CD8-positive, alpha-beta memory T cell (primary cell): ENCODE data around the gene BCL3. TPM values are rescaled to one million over a fixed set of nuclear protein-coding genes. Genes with fewer than 3 reads are reported as not detected.
"Not testable (repeated sequence)": the region's sequence is repeated elsewhere in the genome, so short reads cannot be mapped to it uniquely, and the experiment has no call there.

Source experiments
- CTCF ChIA-PET: fragments of 350-600 bp; sonication (Branson Sonifier 250); formaldehyde crosslinking; loops from one replicate; lab custom pipeline; 2021; ENCODE audit warnings: antibody characterized with exemption; lab: Charles Lee
- POLR2A ChIA-PET: fragments of 350-600 bp; sonication (Branson Sonifier 250); formaldehyde crosslinking; loops from one replicate; lab custom pipeline; 2021; ENCODE audit warnings: antibody characterized with exemption; lab: Charles Lee
- DNase-seq, 5 donors: peaks; one replicate each; pipeline versions ENCODE4 v3.0.0 to v3.0.0-alpha.2; 2020 to 2022; ENCODE audit warnings: mixed read lengths in 1 of 5
- H3K27ac ChIP-seq: one replicate; pipeline ENCODE4 v1.7.0; 2013; ENCODE audit warnings: low read depth, mild to moderate bottlenecking, low read length, moderate library complexity
- H3K27me3 ChIP-seq: 2 replicates; pipeline ENCODE4 v1.7.0; 2013; ENCODE audit warnings: low read length, mild to moderate bottlenecking; ENCODE audit not compliant: insufficient read depth, poor library complexity, severe bottlenecking
- H3K36me3 ChIP-seq: 2 replicates; pipeline ENCODE4 v1.7.0; 2013; ENCODE audit warnings: mild to moderate bottlenecking, low read length, moderate library complexity; ENCODE audit not compliant: insufficient read depth
- H3K4me1 ChIP-seq: 2 replicates; pipeline ENCODE4 v1.7.0; 2013; ENCODE audit warnings: mild to moderate bottlenecking, low read length, moderate library complexity; ENCODE audit not compliant: insufficient read depth
- H3K4me3 ChIP-seq: 2 replicates; pipeline ENCODE4 v1.7.0; 2013; ENCODE audit warnings: mild to moderate bottlenecking, low read length
- H3K9me3 ChIP-seq: 2 replicates; pipeline ENCODE4 v1.7.0; 2013; ENCODE audit warnings: mild to moderate bottlenecking, low read length
- H3K27ac Mint-ChIP-seq, 8 donors: one replicate each; pipeline ENCODE4 v1.8.0; 2020 to 2021; ENCODE audit warnings: mixed read lengths in 8 of 8, mild to moderate bottlenecking in 6 of 8, inconsistent platforms in 3 of 8, moderate library complexity in 3 of 8
- H3K27me3 Mint-ChIP-seq, 2 donors: one replicate each; pipeline ENCODE4 v1.8.0; 2020 to 2021; ENCODE audit warnings: mixed read lengths in 2 of 2, mild to moderate bottlenecking in 1 of 2, moderate library complexity in 1 of 2
- H3K36me3 Mint-ChIP-seq, 3 donors: one replicate each; pipeline ENCODE4 v1.8.0; 2020 to 2021; ENCODE audit warnings: mixed read lengths in 3 of 3, inconsistent platforms in 1 of 3, mild to moderate bottlenecking in 1 of 3
- H3K4me1 Mint-ChIP-seq, 3 donors: one replicate each; pipeline ENCODE4 v1.8.0; 2020 to 2021; ENCODE audit warnings: mixed read lengths in 3 of 3, inconsistent platforms in 1 of 3, mild to moderate bottlenecking in 1 of 3
- H3K4me3 Mint-ChIP-seq, 7 donors: one replicate each; pipeline ENCODE4 v1.8.0; 2020 to 2021; ENCODE audit warnings: mixed read lengths in 7 of 7, mild to moderate bottlenecking in 6 of 7, moderate library complexity in 4 of 7, inconsistent platforms in 2 of 7
- H3K9me3 Mint-ChIP-seq, 5 donors: one replicate each; pipeline ENCODE4 v1.8.0; 2020 to 2022; ENCODE audit warnings: mixed read lengths in 5 of 5, mild to moderate bottlenecking in 3 of 5, moderate library complexity in 2 of 5, inconsistent platforms in 1 of 5
- polyA plus RNA-seq: library from polyadenylated mRNA; unstranded; fragments of 300-500 nt; fragmentation: Illumina TruSeq; gene quantifications from one replicate; pipeline ENCODE4 v1.2.3, GENCODE V29; 2021
- total RNA-seq, 2 experiments: library from RNA; stranded (reverse); gene quantifications; one replicate each; pipeline ENCODE4 v1.2.3, GENCODE V29; 2021

The BCL3 gene
- total and polyA plus RNA-seq, 3 experiments from 2014 or later, result 9.8 to 33.9 (median 30.5) TPM

GRCh38 chr19:44717603-44718002 is 30.9 kb upstream of the BCL3 start:
- H3K4me1 ChIP-seq, result peaks cover 5% of the 10 kb centered on the region
- no peak overlapping the region for H3K27ac ChIP-seq
- peaks cover 0 to 12% (median 6%) of the 10 kb centered on the region in 5 donors for H3K9me3 Mint-ChIP-seq
- CTCF ChIA-PET, result interaction anchor here (1.2 to 1.7 kb wide), 2 partner anchors 28 to 53 kb away, joined by 3 to 8 read pairs; no protein-coding TSS in a partner anchor
- no peak overlapping the region for H3K4me3 ChIP-seq
- no peak overlapping the region for H3K27ac Mint-ChIP-seq
- peaks cover 0 to 5% (median 0%) of the 10 kb centered on the region in 3 donors for H3K36me3 Mint-ChIP-seq
- no peaks in the 10 kb centered on the region for H3K9me3 ChIP-seq
- H3K4me3 Mint-ChIP-seq, result no peak overlapping the region
- peaks cover 0 to 4% of the 10 kb centered on the region in 2 donors for H3K27me3 Mint-ChIP-seq
- no peaks in the 10 kb centered on the region for H3K36me3 ChIP-seq
- no peaks in the 10 kb centered on the region for H3K27me3 ChIP-seq
- POLR2A ChIA-PET, result no interaction called here
- no peak for DNase-seq
- peaks cover 2 to 10% (median 5%) of the 10 kb centered on the region in 3 donors for H3K4me1 Mint-ChIP-seq

DNA sequence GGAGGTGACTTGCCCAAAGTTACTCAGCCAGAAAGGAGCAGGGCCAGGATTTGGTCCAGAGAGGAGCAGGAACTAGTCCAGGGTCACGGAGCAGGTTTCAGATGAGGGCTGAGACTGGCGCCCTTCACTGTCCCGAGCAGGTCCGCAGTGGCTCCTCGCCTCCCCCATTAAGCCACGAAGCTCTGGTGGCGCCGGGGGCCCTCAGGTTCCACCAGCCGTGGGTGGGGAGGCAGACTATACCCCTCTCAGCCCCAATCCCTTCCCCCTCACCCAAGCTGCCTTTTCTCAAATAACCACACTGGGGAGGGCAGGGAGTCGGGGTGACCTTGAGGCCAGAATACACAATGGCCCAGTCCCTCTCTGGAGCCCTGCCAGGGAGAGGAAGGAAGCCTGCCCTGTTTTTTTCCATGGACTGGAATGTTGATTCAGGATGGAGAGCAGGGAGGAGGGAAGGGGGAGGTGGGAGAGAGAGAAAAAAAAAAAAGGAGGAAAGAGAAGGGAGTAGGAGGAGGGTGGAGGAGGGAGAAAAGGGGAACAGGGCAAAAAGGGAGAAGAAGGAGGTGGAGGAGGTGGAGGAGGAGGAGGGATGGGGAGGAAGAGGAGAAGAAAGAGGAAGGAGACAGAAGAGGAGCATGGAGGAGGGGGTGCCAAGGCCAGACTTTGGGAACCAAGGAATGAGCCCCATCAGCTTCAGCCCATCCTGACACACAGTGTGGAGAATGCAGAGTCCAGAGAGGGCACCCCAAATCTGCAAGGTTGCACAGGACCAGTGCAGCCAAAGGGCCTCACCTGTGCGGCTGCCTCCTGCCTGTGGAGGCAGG is 29.9 kb upstream of the BCL3 start:
- POLR2A ChIA-PET, result no interaction called here
- no peaks in the 10 kb centered on the region for H3K36me3 ChIP-seq
- Mint-ChIP-seq H3K36me3 (peaks cover 0 to 5% (median 0%) of the 10 kb centered on the region in 3 donors), H3K4me3 (no peak overlapping the region), H3K4me1 (peaks cover 2 to 14% (median 5%) of the 10 kb centered on the region in 3 donors), H3K27me3 (peaks cover 0 to 4% of the 10 kb centered on the region in 2 donors), H3K27ac (no peak overlapping the region), H3K9me3 (peaks cover 0 to 12% (median 6%) of the 10 kb centered on the region in 5 donors)
- no peak for DNase-seq
- H3K27me3 ChIP-seq, result no peaks in the 10 kb centered on the region
- no peak overlapping the region for H3K27ac ChIP-seq
- H3K4me3 ChIP-seq, result no peak overlapping the region
- H3K9me3 ChIP-seq, result no peaks in the 10 kb centered on the region
- peaks cover 10% of the 10 kb centered on the region for H3K4me1 ChIP-seq
- CTCF ChIA-PET, result interaction anchor here (1.7 kb wide), 1 partner anchor 52 kb away, joined by 8 read pairs; no protein-coding TSS in a partner anchor

DNA sequence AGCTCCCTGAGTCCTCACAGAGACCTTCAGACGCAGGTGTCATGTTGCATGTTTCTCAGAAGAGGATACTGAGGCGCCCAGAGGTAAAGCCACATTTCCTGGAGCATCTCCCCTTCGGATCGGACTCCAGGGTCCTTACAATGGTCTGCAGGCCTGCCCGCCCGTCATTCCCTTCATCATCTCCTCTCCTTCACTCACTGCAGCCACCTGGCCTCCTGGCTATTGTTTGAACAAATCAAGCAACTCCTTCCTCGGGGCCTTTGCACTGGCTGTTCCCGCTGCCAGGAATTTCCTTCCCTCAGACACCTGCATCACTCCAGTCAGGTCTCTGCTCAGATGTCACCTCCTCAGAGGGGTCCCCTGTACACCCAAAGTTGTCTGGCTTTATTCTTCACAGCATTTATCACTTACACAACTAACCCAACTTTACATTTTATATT is 29.2 kb upstream of the BCL3 start:
- DNase-seq, result no peak
- Mint-ChIP-seq H3K27ac (no peak overlapping the region), H3K4me3 (no peak overlapping the region), H3K4me1 (peaks cover 7 to 21% (median 9%) of the 10 kb centered on the region in 3 donors), H3K27me3 (peaks cover 0 to 4% of the 10 kb centered on the region in 2 donors), H3K36me3 (peaks cover 0 to 5% (median 0%) of the 10 kb centered on the region in 3 donors), H3K9me3 (peaks cover 0 to 11% (median 6%) of the 10 kb centered on the region in 5 donors)
- ChIA-PET POLR2A (no interaction called here), CTCF (interaction anchor here (7.4 kb wide), 1 partner anchor 50 kb away, joined by 299 read pairs; no protein-coding TSS in a partner anchor)
- Histone ChIP-seq H3K27ac (no peak overlapping the region), H3K9me3 (no peaks in the 10 kb centered on the region), H3K4me3 (no peak overlapping the region), H3K27me3 (no peaks in the 10 kb centered on the region), H3K4me1 (peaks cover 17% of the 10 kb centered on the region), H3K36me3 (no peaks in the 10 kb centered on the region)

DNA sequence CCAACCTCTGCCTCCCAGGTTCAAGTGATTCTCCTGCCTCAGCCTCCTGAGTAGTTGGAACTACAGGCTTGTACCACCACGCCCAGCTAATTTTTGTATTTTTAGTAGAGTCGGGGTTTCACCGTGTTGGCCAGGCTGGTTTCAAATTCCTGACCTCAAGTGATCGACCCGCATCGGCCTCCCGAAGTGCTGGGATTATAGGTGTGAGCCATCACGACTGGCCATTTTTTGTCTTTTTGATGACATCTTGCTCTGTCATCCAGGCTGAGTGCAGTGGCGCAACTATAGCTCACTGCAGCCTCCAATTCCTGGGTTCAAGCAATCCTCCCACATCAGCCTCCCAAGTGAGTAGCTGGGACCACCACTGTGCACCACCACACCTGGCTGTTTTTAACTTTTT is 28.1 kb upstream of the BCL3 start:
- H3K27ac Mint-ChIP-seq, result not testable (repeated sequence)

DNA sequence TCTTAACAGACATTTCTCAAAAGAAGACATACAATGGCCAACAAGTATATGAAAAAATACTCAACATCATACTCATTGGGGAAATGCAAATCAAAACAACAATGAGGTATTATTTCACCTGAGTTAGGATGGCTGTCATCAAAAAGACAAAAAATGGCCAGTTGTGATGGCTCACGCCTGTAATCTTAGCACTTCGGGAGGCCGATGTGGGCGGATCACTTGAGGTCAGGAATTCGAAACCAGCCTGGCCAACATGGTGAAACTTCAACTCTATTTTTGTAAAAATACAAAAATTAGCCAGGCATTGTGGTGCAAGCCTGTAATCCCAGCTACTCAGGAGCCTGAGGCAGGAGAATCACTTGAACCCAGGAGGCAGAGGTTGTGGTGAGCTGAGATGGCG is 27.6 kb upstream of the BCL3 start:
- CTCF ChIA-PET, result interaction anchor here (0.7 to 7.4 kb wide), 5 partner anchors 18 to 66 kb away, joined by 3 to 299 read pairs (median 3); no protein-coding TSS in a partner anchor
- no peak overlapping the region for H3K27ac Mint-ChIP-seq
- Histone ChIP-seq H3K4me3 (no peak overlapping the region), H3K4me1 (peaks cover 19% of the 10 kb centered on the region), H3K36me3 (no peaks in the 10 kb centered on the region), H3K27ac (no peak overlapping the region), H3K9me3 (no peaks in the 10 kb centered on the region), H3K27me3 (no peaks in the 10 kb centered on the region)
- no peaks in the 10 kb centered on the region for H3K36me3 Mint-ChIP-seq
- POLR2A ChIA-PET, result no interaction called here
- H3K9me3 Mint-ChIP-seq, result no peaks in the 10 kb centered on the region
- no peak for DNase-seq
- H3K4me3 Mint-ChIP-seq, result no peak overlapping the region
- peaks cover 10 to 23% (median 12%) of the 10 kb centered on the region in 3 donors for H3K4me1 Mint-ChIP-seq
- H3K27me3 Mint-ChIP-seq, result peaks cover 0 to 4% of the 10 kb centered on the region in 2 donors

More for the DNA sequence above, 28.1 kb upstream of the BCL3 start:
- H3K9me3 Mint-ChIP-seq, H3K36me3 ChIP-seq, H3K36me3 Mint-ChIP-seq, H3K4me3 Mint-ChIP-seq, H3K27me3 ChIP-seq, H3K27ac ChIP-seq, H3K4me3 ChIP-seq, DNase-seq, POLR2A ChIA-PET, H3K27me3 Mint-ChIP-seq, H3K9me3 ChIP-seq: not testable (repeated sequence)
- peaks cover 10 to 23% (median 12%) of the 10 kb centered on the region in 3 donors for H3K4me1 Mint-ChIP-seq
- CTCF ChIA-PET, result interaction anchor here (4.1 to 7.4 kb wide), 2 partner anchors 31 to 48 kb away, joined by 32 to 299 read pairs; no protein-coding TSS in a partner anchor
- peaks cover 19% of the 10 kb centered on the region for H3K4me1 ChIP-seq

GRCh38 chr19:44721369-44721768 is 27.1 kb upstream of the BCL3 start:
- H3K27me3 Mint-ChIP-seq, H3K27ac Mint-ChIP-seq, DNase-seq, H3K4me3 ChIP-seq, H3K9me3 ChIP-seq, H3K9me3 Mint-ChIP-seq, H3K36me3 ChIP-seq, H3K27ac ChIP-seq, POLR2A ChIA-PET, H3K4me3 Mint-ChIP-seq, H3K36me3 Mint-ChIP-seq, H3K27me3 ChIP-seq: not testable (repeated sequence)
- H3K4me1 Mint-ChIP-seq, result peaks cover 10 to 23% (median 12%) of the 10 kb centered on the region in 3 donors
- CTCF ChIA-PET, result interaction anchor here (0.7 to 7.4 kb wide), 5 partner anchors 18 to 67 kb away, joined by 3 to 299 read pairs (median 3); no protein-coding TSS in a partner anchor
- peaks cover 19% of the 10 kb centered on the region for H3K4me1 ChIP-seq

GRCh38 chr19:44722131-44723121 is 26.1 kb upstream of the BCL3 start:
- Histone ChIP-seq H3K4me1 (peaks cover 19% of the 10 kb centered on the region), H3K9me3 (no peaks in the 10 kb centered on the region), H3K4me3 (no peak overlapping the region), H3K36me3 (no peaks in the 10 kb centered on the region), H3K27me3 (no peaks in the 10 kb centered on the region), H3K27ac (no peak overlapping the region)
- no peak overlapping the region for H3K4me3 Mint-ChIP-seq
- H3K27ac Mint-ChIP-seq, result peak overlapping the region in 2 of 8 donors; percentile 29 to 35
- ChIA-PET CTCF (interaction anchor here (0.6 to 7.4 kb wide), 16 partner anchors 8 to 181 kb away, joined by 3 to 299 read pairs (median 7); no protein-coding TSS in a partner anchor), POLR2A (interaction anchor here (2.9 kb wide), 1 partner anchor 48 kb away, joined by 18 read pairs; no protein-coding TSS in a partner anchor)
- H3K27me3 Mint-ChIP-seq, result peaks cover 0 to 4% of the 10 kb centered on the region in 2 donors
- peak in 1 of 5 donors; percentile 13 for DNase-seq
- no peaks in the 10 kb centered on the region for H3K9me3 Mint-ChIP-seq
- H3K36me3 Mint-ChIP-seq, result no peaks in the 10 kb centered on the region
- peaks cover 10 to 23% (median 12%) of the 10 kb centered on the region in 3 donors for H3K4me1 Mint-ChIP-seq
